H1 (cell line): ENCODE measurements around the gene LCNL1. TPM values are rescaled to one million over a fixed set of nuclear protein-coding genes. Genes with fewer than 3 reads are reported as not detected.
A peak's percentile ranks its signal among the peaks of the same experiment; 100 is the strongest.

ENCODE experiments used
- CTCF ChIA-PET: fragments of 300-600 bp; sonication (Branson Sonifier 250); formaldehyde crosslinking; loops from one replicate; lab custom pipeline; 2021; ENCODE audit not compliant: partially characterized antibody; lab: Charles Lee
- POLR2A ChIA-PET: fragments of 300-600 bp; sonication (Branson Sonifier 250); formaldehyde crosslinking; loops from one replicate; lab custom pipeline; 2021; ENCODE audit warnings: inconsistent platforms; ENCODE audit not compliant: partially characterized antibody; lab: Charles Lee
- DNase-seq, 2 experiments: peaks; one replicate each; pipeline versions ENCODE4 v3.0.0 to v3.0.0-alpha.2; 2010 to 2022; ENCODE audit warnings: low spot score in 2 of 2, low read depth in 1 of 2, mixed read lengths in 1 of 2
- FAIRE-seq: peaks from 2 replicates; lab custom pipeline; 2011; peaks lifted over from hg19 to GRCh38; lab: Jason Lieb, UNC
- H2AFZ ChIP-seq: 2 replicates; pipeline ENCODE4 v1.8.1; 2012; ENCODE audit warnings: low read length, inconsistent platforms
- H2AK5ac ChIP-seq: 2 replicates; pipeline ENCODE4 v1.6.1; 2013; ENCODE audit warnings: low read depth, low read length
- H2BK120ac ChIP-seq: replicated peaks from 2 replicates; pipeline ENCODE3; 2013; ENCODE audit warnings: low read depth, low read length, inconsistent platforms
- H2BK12ac ChIP-seq: 2 replicates; pipeline ENCODE4 v1.6.1; 2013; ENCODE audit warnings: low read depth, low read length
- H2BK15ac ChIP-seq: 2 replicates; pipeline ENCODE4 v1.6.1; 2013; ENCODE audit warnings: low read length
- H2BK20ac ChIP-seq: 2 replicates; pipeline ENCODE4 v1.6.1; 2013; ENCODE audit warnings: low read length
- H2BK5ac ChIP-seq: 2 replicates; pipeline ENCODE4 v1.6.1; 2013; ENCODE audit warnings: low read depth, low read length
- H3K14ac ChIP-seq: 2 replicates; pipeline ENCODE4 v1.6.1; 2013; ENCODE audit warnings: inconsistent platforms; ENCODE audit not compliant: insufficient read length
- H3K18ac ChIP-seq: 2 replicates; pipeline ENCODE4 v1.6.1; 2013; ENCODE audit warnings: low read length; ENCODE audit errors: extremely low read depth
- H3K23ac ChIP-seq: 2 replicates; pipeline ENCODE4 v1.6.1; 2013; ENCODE audit warnings: inconsistent platforms; ENCODE audit not compliant: insufficient read length
- H3K23me2 ChIP-seq: 2 replicates; pipeline ENCODE4 v1.6.1; 2013; ENCODE audit warnings: low read depth, low read length
- H3K27ac ChIP-seq: 2 replicates; pipeline ENCODE4 v1.6.1; 2011; ENCODE audit warnings: low read depth, low read length, inconsistent platforms
- H3K27me3 ChIP-seq, 4 experiments: replicated peaks in 1 of 4; 1 replicate in 1 of 4; 2 replicates in 3 of 4; pipeline versions ENCODE4 v1.6.1 to v1.8.1; 2011 to 2013; ENCODE audit warnings: low read length in 3 of 4, mild to moderate bottlenecking in 3 of 4, inconsistent platforms in 2 of 4, mixed read lengths in 2 of 4, moderate library complexity in 1 of 4; ENCODE audit not compliant: control insufficient read depth in 3 of 4, insufficient read depth in 3 of 4; ENCODE audit errors: extremely low read depth in 1 of 4
- H3K36me3 ChIP-seq, 4 experiments: 2 replicates each; pipeline versions ENCODE4 v1.6.1 to v1.8.1; 2011 to 2013; ENCODE audit warnings: mild to moderate bottlenecking in 4 of 4, low read length in 3 of 4, moderate library complexity in 2 of 4, control low read depth in 1 of 4, inconsistent platforms in 1 of 4; ENCODE audit not compliant: insufficient read depth in 4 of 4, control insufficient read depth in 2 of 4
- H3K4ac ChIP-seq: replicated peaks from 2 replicates; pipeline ENCODE3; 2013; ENCODE audit warnings: low read length, low read depth, mixed read lengths, inconsistent platforms; ENCODE audit not compliant: insufficient read length
- H3K4me1 ChIP-seq, 4 experiments: replicated peaks in 1 of 4; 1 replicate in 1 of 4; 2 replicates in 3 of 4; pipeline versions ENCODE4 v1.6.1 to v1.8.1; 2011 to 2013; ENCODE audit warnings: low read length in 3 of 4, inconsistent platforms in 2 of 4, mixed read lengths in 1 of 4; ENCODE audit not compliant: insufficient read depth in 4 of 4, control insufficient read depth in 3 of 4
- H3K4me2 ChIP-seq, 2 experiments: 2 replicates each; pipeline versions ENCODE4 v1.6.1 to v1.8.1; 2011 to 2013; ENCODE audit warnings: low read depth in 2 of 2, low read length in 2 of 2, control low read depth in 1 of 2, inconsistent platforms in 1 of 2, mild to moderate bottlenecking in 1 of 2; ENCODE audit not compliant: insufficient read depth in 1 of 2
- H3K4me3 ChIP-seq, 4 experiments: fragments of 200-600, 300-600 bp in 1 of 4; sonication (generic), shearing (Covaris generic), sonication (Bioruptor Twin) in 1 of 4; 2 replicates each; pipeline versions ENCODE4 v1.5.1 to v1.8.1; 2011 to 2016; ENCODE audit warnings: low read length in 4 of 4, low read depth in 3 of 4, control low read depth in 2 of 4, inconsistent platforms in 2 of 4, mild to moderate bottlenecking in 2 of 4, mixed read lengths in 1 of 4, moderate library complexity in 1 of 4; ENCODE audit not compliant: insufficient read depth in 2 of 4; ENCODE audit errors: extremely low read depth in 1 of 4
- H3K56ac ChIP-seq: replicated peaks from 2 replicates; pipeline ENCODE3; 2013; ENCODE audit warnings: low read depth, mild to moderate bottlenecking, mixed read lengths, low read length, inconsistent platforms; ENCODE audit not compliant: insufficient read length
- H3K79me1 ChIP-seq: 2 replicates; pipeline ENCODE4 v1.6.1; 2013; ENCODE audit warnings: low read depth, low read length, control low read depth
- H3K79me2 ChIP-seq, 2 experiments: 2 replicates each; pipeline versions ENCODE4 v1.6.1 to v1.8.1; 2012 to 2013; ENCODE audit warnings: low read length in 2 of 2, mild to moderate bottlenecking in 2 of 2, inconsistent platforms in 1 of 2; ENCODE audit not compliant: insufficient read depth in 2 of 2, control insufficient read depth in 1 of 2
- H3K9ac ChIP-seq, 4 experiments: replicated peaks in 1 of 4; 1 replicate in 1 of 4; 2 replicates in 3 of 4; pipeline versions ENCODE4 v1.6.1 to v1.8.1; 2011 to 2013; ENCODE audit warnings: low read depth in 3 of 4, low read length in 3 of 4, control low read depth in 2 of 4, mild to moderate bottlenecking in 2 of 4, moderate library complexity in 2 of 4, inconsistent platforms in 1 of 4; ENCODE audit errors: extremely low read depth in 1 of 4
- H3K9me3 ChIP-seq, 2 experiments: 2 replicates each; pipeline versions ENCODE4 v1.6.1 to v1.8.1; 2012 to 2013; ENCODE audit warnings: mild to moderate bottlenecking in 2 of 2, moderate library complexity in 2 of 2, control low read depth in 1 of 2, inconsistent platforms in 1 of 2, low read depth in 1 of 2, low read length in 1 of 2, mixed read lengths in 1 of 2; ENCODE audit not compliant: insufficient read depth in 2 of 2
- H4K20me1 ChIP-seq, 2 experiments: replicated peaks in 1 of 2; 2 replicates each; pipeline versions ENCODE3 to v1.8.1; 2011 to 2013; ENCODE audit warnings: inconsistent platforms in 2 of 2, low read length in 2 of 2, mild to moderate bottlenecking in 1 of 2; ENCODE audit not compliant: insufficient read depth in 2 of 2, control insufficient read depth in 1 of 2
- H4K5ac ChIP-seq: 2 replicates; pipeline ENCODE4 v1.6.1; 2013; ENCODE audit warnings: low read length, low read depth, mixed read lengths, inconsistent platforms; ENCODE audit not compliant: insufficient read length
- H4K8ac ChIP-seq: 2 replicates; pipeline ENCODE4 v1.8.0; 2013; ENCODE audit warnings: mild to moderate bottlenecking, moderate library complexity, low read length, inconsistent platforms; ENCODE audit not compliant: insufficient read depth; ENCODE audit errors: extremely low read depth
- H4K91ac ChIP-seq: replicated peaks from 2 replicates; pipeline ENCODE3; 2013; ENCODE audit warnings: low read length, mixed read lengths, inconsistent platforms; ENCODE audit not compliant: insufficient read length
- CEBPB ChIP-seq: IDR thresholded peaks from 2 replicates; pipeline ENCODE4 v1.6.1; 2012; ENCODE audit warnings: low read depth, low read length
- CTBP2 ChIP-seq: IDR thresholded peaks from 2 replicates; pipeline ENCODE4 v1.7.0; 2011; ENCODE audit warnings: borderline replicate concordance, mild to moderate bottlenecking, moderate library complexity, mixed read lengths, low read length; ENCODE audit not compliant: insufficient read depth, insufficient read length
- EP300 ChIP-seq, 2 experiments: IDR thresholded peaks; 1 replicate in 1 of 2; 2 replicates in 1 of 2; pipeline ENCODE4 v1.6.1; 2011 to 2012; ENCODE audit warnings: low read depth in 2 of 2, low read length in 2 of 2, mild to moderate bottlenecking in 2 of 2, borderline replicate concordance in 1 of 2, inconsistent platforms in 1 of 2, moderate library complexity in 1 of 2
- FOSL1 ChIP-seq: IDR thresholded peaks from 2 replicates; pipeline ENCODE4 v1.6.1; 2011; ENCODE audit warnings: mild to moderate bottlenecking, low read depth, low read length, moderate library complexity; ENCODE audit not compliant: insufficient read depth
- JUN ChIP-seq: IDR thresholded peaks from 2 replicates; pipeline ENCODE4 v1.6.1; 2011; ENCODE audit warnings: low read depth, mild to moderate bottlenecking, improper control_type of control experiment, low read length
- MAFK ChIP-seq: IDR thresholded peaks from 2 replicates; pipeline ENCODE4 v1.6.1; 2012; ENCODE audit warnings: low read depth, mild to moderate bottlenecking, improper control_type of control experiment, low read length
- NRF1 ChIP-seq: IDR thresholded peaks from 2 replicates; pipeline ENCODE4 v1.6.1; 2011; ENCODE audit warnings: mild to moderate bottlenecking, low read depth, low read length, improper control_type of control experiment
- RBBP5 ChIP-seq: IDR thresholded peaks from 2 replicates; pipeline ENCODE4 v1.7.1; 2012; ENCODE audit warnings: low read depth, mild to moderate bottlenecking, inconsistent platforms, low read length, moderate library complexity, borderline replicate concordance
- SRF ChIP-seq: IDR thresholded peaks from 2 replicates; pipeline ENCODE4 v1.6.1; 2011; ENCODE audit warnings: mild to moderate bottlenecking, low read depth, low read length, moderate library complexity
- WGBS, 2 experiments: shearing (Covaris generic) in 1 of 2; methylation state at CpG; one replicate each; pipeline versions ENCODE4 v1.1.6 to v1.1.7; 2013 to 2015; ENCODE audit warnings: low lambda C conversion rate in 2 of 2, mixed read lengths in 2 of 2, inconsistent platforms in 1 of 2, low coverage in 1 of 2, missing lambda C conversion rate in 1 of 2; ENCODE audit not compliant: insufficient replicate concordance in 2 of 2, insufficient coverage in 1 of 2, insufficient read length in 1 of 2; ENCODE audit errors: extremely low coverage in 1 of 2, missing lambda C conversion rate in 1 of 2; 5-methylcytosine and 5-hydroxymethylcytosine counted together
- polyA plus RNA-seq, 7 experiments: library from polyadenylated mRNA; depleted of rRNA in 3 of 7; stranded (reverse) in 5 of 7; unstranded in 2 of 7; fragments of >200 nt in 5 of 7; fragments of 200-250 nt in 2 of 7; gene quantifications; 1 replicate in 5 of 7; 2 replicates in 1 of 7; 4 replicates in 1 of 7; pipeline versions ENCODE4 v1.2.1 to v1.2.3, GENCODE V29; 2011 to 2013; ENCODE audit warnings: missing spikeins in 2 of 7, mixed read lengths in 2 of 7
- total RNA-seq: library from RNA; stranded (reverse); fragmentation: NEBNext Ultra II Directional; extraction: Animal tissue kit (Norgen Biotek cat#: 25700); gene quantifications from 2 replicates; pipeline ENCODE4 v1.2.1, GENCODE V29; 2021
- TF ChIP-seq, protein P1 (sequence below): IDR thresholded peaks from 2 replicates; pipeline ENCODE4 v1.6.1; 2012; ENCODE audit warnings: inconsistent platforms
- TF ChIP-seq, protein P2 (sequence below): IDR thresholded peaks from 2 replicates; pipeline ENCODE4 v1.6.1; 2011; ENCODE audit warnings: low read length, improper control_type of control experiment

The LCNL1 gene
- total and polyA plus RNA-seq, 2 of the 8 experiments (the other 6 are each of a cell fraction or from before 2014, with no cell fraction given): 0.11 TPM; not detected in 1

DNA sequence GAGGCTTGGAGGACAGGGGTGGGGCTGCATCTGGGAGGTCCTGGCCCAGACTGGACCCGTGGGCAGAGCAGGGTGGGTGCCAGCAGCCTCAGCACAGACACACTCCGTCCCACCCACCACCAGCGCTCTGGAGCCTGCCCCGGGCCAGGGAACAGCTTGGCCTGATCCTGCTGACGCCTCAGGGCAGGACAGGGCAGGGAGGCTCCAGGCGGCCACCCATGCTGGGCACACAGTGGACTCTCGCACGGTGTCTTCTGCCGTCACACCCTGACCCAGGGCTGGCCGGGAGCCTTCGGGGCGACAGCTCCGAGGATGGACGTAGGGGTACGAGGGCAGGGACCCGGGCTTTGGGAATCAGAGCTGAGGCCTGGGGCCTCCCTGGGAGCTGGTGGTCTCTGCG, 13.6 kb upstream of the LCNL1 start:
- WGBS, 2 experiments: 87% methylated on average over 7 of the region's 17 CpGs; no CpG with 5 or more reads in 1 of the 2 experiments
- Histone ChIP-seq H4K91ac (peak overlapping the region; percentile 15), H3K4me3 (no peak overlapping the region), H3K4me1 (peaks cover 0 to 7% (median 4%) of the 10 kb centered on the region in 4 experiments; a peak in 4 of 7 replicates), H2AFZ (no peak overlapping the region), H3K4me2 (no peak overlapping the region), H3K18ac (no peak overlapping the region), H2BK20ac (no peak overlapping the region), H3K23ac (no peak overlapping the region), H3K56ac (no peak overlapping the region), H3K23me2 (no peaks in the 10 kb centered on the region), H3K27me3 (no peaks in the 10 kb centered on the region), H4K8ac (no peak overlapping the region), H3K27ac (no peak overlapping the region), H2BK12ac (0 out of 2 replicates have a peak overlapping the region, but pooled peaks have one; percentile 27), H3K36me3 (no peaks in the 10 kb centered on the region), H2BK120ac (no peak overlapping the region), H3K4ac (no peak overlapping the region), H3K9me3 (no peaks in the 10 kb centered on the region), H2AK5ac (no peak overlapping the region), H4K5ac (no peak overlapping the region), H2BK15ac (no peak overlapping the region), H3K9ac (no peak overlapping the region), H2BK5ac (no peak overlapping the region), H4K20me1 (no peaks in the 10 kb centered on the region), H3K79me2 (no peaks in the 10 kb centered on the region), H3K79me1 (no peaks in the 10 kb centered on the region), H3K14ac (no peak overlapping the region)
- POLR2A ChIA-PET: no interaction called here
- DNase-seq (no peak), FAIRE-seq (no peak)
- CTCF ChIA-PET: interaction anchor here (1.0 to 9.4 kb wide), 7 partner anchors 7 to 318 kb away, joined by 3 to 38 read pairs (median 4); partner anchors contain the start of genes C8G and CLIC3
- TF ChIP-seq JUN: no peak
- TF ChIP-seq CEBPB: no peak
- TF ChIP-seq, protein P1, sequence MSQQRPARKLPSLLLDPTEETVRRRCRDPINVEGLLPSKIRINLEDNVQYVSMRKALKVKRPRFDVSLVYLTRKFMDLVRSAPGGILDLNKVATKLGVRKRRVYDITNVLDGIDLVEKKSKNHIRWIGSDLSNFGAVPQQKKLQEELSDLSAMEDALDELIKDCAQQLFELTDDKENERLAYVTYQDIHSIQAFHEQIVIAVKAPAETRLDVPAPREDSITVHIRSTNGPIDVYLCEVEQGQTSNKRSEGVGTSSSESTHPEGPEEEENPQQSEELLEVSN: no peak
- no peak for TF ChIP-seq SRF
- no peak for TF ChIP-seq MAFK
- no peak for TF ChIP-seq FOSL1
- TF ChIP-seq RBBP5: no peak
- no peak for TF ChIP-seq CTBP2
- TF ChIP-seq NRF1: no peak
- TF ChIP-seq EP300 (IDR thresholded peaks at IDR 0.05; ENCODE audit: borderline replicate concordance in 1 of 2, low read depth in 2 of 2, low read length in 2 of 2): no peak
- TF ChIP-seq, protein P2, sequence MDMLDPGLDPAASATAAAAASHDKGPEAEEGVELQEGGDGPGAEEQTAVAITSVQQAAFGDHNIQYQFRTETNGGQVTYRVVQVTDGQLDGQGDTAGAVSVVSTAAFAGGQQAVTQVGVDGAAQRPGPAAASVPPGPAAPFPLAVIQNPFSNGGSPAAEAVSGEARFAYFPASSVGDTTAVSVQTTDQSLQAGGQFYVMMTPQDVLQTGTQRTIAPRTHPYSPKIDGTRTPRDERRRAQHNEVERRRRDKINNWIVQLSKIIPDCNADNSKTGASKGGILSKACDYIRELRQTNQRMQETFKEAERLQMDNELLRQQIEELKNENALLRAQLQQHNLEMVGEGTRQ: no peak
